GM19035 (cell line): ENCODE measurements around the gene NYAP1.
"Not testable (repeated sequence)": the region's sequence is repeated elsewhere in the genome, so short reads cannot be mapped to it uniquely, and the experiment has no call there.

Experiments
- ATAC-seq: cut with Tn5 transposase; IDR thresholded peaks from one replicate; pipeline ENCODE4 v1.9.1; 2021; ENCODE audit not compliant: unreplicated experiment

The NYAP1 gene

DNA sequence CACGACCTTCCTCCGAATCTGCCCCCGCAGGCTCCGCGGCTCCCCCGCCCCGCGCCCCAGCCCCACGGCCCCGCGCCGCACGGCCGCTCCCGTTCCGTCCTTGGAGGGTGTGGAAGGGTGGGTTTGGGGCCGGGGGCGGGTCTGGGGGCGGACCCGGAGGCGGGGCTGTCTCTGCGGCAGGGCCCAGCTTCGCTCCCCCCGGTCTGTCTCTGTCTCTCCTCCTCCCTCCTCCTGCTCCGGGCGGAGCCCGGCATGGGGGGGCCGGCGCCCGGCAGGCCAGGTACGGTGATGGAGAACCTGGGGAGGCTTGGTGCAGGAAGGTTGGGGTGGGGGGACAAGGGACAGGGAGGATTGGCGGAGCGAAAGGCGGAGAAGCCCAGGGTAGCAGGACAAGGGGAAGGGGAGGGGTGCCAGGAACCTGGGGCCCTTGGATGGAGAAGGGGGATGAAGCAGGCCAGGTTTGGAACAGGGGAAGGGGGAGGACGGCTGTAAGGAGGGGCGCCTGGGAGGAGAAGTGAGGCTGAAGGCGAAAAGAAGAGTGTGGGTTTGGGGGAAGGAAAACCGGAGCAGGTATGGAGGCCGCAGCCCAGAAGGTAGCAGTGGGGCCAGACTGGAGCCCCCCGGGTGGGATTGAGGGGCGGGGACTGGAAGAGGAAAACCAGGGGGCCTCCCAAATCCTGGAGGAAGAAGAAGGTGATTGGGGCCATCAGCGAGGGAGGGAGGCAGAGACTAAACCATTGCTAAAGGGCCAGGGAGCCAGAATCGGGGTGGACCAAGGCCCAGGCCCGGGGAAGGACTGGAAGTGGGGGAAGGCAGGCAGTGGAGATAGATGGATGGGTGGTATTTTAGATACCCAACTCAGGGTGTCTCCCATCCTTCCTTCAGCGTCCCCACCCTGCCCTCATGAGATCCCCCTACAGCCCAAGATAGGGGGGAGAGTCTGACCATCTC lies at the start of gene NYAP1:
NYAP1 (plus strand) TSS at position 206 of the 951 bp plus-strand sequence. CDS start 1,385 bp downstream, outside the sequence.
- peak; percentile 15 for ATAC-seq

DNA sequence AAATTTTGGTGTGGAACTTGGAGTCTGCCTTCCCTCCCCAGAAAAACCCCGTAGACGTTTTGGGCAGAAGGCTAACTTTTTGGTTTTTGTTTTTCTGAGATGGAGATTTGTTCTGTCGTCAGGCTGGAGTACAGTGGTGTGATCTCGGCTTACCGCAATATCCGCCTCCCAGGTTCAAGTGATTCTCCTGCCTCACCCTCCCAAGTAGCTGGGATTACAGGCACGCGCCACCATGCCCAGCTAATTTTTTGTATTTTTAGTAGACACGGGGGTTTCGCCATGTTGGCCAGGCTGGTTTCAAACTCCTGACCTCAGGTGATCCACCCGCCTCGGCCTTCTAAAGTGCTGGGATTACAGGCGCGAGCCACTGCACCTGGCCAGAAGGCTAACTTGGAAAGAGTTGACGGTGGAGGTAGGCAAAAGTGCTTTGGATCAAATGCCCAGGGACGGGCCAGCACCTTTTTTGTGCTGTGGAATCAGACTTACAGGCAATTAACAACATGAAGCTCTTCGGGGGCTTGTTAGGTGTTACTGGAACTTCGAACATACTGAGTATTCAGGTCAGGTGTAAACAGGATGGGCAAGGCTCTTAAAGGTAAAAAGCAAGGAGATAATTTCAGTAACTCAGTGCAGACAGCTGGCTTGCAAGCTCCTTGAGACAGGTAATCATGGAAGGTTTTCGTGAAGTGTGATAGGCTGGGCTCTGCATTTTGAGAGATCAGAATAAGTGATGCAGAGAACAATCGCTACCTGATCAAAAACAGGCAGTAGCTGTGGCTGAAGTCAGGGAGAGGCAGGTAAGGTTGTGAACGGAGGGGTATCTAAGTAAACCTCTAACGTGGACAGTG lies 49.2 kb upstream of the NYAP1 start:
- ATAC-seq, result no peak

DNA sequence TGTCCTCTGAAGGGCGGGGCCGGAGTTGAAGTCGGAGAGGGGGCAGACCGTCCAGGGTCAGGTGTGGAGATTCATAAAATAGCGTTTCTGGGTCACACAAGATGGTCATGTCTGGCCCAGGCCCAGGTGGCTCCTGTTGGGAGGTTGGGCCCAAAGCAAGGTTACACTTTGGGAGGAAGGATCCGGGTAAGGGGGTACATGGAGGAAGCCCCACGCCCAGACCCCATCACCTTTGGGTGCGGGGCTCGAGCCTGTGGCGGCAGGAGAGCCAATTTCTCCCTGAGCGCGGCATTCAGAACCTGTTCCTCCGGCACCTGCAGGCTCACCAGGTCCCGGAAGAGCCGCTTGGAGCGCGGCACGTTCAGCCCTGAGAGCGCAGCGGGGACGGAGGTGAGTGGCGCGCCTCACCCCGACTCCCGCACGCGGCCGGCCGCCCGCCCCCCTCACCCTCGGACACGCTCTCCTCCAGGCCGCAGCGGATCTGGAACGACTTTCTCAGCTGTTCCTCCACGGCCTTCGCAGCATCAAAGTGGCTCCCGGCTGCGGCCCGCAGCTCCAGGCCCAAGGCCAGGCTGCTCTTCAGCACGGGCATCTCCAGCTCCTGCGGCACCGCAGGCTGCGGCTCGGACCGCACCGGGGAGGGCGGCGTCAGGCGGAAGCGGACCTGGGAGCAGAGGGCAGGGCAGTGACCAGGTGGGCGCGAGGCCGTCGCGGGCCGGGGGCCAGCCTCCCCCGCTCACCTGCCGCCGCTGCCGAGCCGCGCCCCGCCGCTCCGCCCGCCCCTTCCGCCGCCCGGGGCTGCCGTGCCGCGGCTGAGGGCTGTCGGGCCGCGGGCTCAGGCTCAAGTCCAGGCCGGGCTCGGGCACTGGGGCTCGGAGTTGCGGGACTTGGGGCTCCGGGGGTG lies 48.1 kb upstream of the NYAP1 start:
- peak; percentile 31 for ATAC-seq

DNA sequence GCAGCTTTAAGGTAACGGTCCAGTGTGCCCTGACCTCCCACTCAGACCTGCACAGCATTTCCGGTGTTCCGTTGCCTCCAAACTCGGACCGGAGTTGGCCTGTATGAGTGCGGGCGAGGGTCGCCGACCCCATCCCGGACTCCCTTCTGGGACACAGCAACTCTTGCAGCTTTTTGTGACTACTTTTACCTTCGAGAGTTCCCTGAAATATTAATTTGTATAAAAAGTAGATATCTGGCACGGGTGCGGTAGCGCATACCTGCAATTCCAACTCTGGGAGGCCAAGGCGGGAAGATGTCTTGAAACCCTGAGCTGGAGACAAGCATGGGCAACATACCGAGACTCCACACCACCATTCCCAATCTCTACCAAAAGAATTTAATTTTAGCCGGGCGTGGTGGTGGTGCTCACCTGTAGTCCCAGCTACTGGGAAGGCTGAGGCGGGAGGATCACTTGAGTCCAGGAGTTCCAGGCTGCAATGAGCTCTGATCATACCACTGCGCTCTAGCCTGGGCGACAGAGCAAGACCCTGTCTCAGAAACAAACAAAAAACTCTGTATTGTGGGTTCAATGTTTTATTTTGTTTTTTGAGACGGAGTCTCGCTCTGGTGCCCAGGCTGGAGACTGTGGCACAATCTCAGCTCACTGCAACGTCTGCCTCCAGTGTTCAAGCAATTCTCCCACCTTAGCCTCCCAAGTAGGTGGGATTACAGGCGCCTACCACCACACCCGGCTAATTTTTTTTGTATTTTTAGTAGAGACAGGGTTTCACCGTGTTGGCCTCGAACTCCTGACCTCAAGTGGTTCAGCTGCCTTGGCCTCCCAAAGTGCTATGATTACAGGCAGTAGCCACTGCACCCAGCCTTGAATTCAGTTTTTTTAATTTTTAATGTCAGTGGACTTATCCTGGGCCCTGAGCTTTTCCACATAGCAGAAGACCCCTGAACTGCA lies 46.3 kb upstream of the NYAP1 start:
- ATAC-seq, result no peak

DNA sequence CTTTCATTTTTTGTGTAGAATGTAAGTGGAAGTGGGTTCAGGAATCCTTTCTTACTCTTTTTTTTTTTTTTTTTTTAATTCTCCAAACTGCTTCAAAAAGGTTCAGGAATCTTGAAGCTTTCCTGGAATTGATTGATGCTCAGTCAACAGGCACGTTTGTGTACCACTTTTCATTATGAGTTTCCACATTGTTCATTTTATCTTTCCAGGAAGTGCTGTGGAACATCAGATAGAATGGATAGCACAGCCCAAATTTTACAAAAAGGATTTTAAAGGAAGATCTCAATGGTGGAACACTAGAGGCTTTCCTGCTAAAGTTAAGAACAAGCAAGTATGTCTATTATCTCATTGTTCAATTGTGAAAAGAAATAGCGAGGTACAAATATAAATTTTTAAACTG lies 45.6 kb upstream of the NYAP1 start:
- ATAC-seq, result no peak

DNA sequence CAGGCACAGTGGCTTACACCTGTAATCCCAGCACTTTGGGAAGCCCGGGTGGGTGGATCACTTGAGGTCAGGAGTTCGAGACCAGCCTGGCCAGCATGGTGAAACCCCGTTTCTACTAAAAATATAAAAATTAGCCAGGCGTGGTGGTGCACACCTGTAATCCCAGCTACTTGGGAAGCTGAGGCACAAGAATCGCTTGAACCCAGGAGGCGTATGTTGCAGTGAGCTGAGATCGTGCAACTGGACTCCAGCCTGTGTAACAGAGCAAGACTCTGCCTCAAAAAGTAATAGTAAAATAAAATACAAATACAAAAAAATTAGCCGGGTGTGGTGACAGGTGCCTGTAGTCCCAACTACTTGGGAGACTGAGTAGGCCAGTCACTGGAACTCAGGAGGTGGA lies 45.0 kb upstream of the NYAP1 start:
- not testable (repeated sequence) for ATAC-seq

DNA sequence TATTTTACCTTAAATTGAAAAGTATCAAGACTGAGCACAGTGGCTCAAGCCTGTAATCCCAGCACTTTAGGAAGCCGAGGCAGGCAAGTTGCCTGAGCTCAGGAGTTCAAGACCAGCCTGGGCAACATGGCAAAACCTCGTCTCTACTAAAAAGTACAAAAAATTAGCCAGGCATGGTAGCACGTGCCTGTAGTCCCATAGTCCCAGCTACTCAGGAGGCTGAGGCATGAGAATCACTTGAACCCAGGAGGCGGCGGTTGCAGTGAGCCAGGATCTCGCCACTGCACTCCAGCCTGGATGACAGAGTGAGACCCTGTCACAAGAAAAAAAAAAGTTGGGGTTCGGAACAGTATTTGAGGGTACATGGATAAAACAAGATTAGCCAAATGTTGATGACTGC lies 44.5 kb upstream of the NYAP1 start:
- ATAC-seq, result not testable (repeated sequence)

DNA sequence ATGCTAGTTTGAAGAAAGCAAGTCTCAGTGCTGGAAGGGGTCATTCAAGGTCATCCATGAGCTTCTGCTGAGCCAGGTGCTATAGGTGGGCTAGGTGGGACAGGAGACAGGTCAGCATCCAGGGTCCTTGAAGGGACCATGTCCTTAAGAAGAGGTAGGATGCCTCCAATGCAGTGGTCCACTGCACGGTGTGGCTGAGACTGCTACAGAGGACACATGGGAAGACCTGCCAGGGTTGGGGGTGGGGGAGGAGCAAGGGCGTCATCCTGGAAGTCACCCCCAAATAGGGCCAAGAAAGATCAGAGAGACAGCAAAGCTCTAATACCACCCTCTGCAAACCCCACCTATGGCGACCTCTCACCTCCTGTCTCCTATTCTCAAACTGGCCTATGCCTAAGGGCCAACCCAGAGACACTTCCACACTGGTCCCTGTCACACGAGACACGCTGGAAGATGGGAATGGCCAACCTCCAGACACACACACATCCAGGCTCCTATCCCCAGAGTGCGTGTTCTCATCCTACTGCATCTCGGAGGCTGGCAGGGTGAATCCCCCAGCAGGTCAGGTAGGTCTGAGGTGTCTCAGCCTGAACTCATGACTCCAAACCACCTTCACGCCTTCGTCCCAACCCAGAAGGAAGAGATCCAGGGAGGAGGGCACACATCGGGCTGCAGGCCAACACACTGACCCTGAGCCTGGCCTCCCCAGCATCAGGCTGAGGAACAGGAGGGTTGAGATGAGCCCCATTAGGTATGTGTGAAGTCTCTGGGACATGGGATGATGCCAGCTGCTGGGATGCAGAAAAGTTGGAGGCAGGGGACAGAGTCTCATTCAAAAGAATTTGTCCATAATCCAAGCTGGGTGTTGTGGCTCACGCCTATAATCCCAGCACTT lies 41.8 kb upstream of the NYAP1 start:
- ATAC-seq, result no peak

DNA sequence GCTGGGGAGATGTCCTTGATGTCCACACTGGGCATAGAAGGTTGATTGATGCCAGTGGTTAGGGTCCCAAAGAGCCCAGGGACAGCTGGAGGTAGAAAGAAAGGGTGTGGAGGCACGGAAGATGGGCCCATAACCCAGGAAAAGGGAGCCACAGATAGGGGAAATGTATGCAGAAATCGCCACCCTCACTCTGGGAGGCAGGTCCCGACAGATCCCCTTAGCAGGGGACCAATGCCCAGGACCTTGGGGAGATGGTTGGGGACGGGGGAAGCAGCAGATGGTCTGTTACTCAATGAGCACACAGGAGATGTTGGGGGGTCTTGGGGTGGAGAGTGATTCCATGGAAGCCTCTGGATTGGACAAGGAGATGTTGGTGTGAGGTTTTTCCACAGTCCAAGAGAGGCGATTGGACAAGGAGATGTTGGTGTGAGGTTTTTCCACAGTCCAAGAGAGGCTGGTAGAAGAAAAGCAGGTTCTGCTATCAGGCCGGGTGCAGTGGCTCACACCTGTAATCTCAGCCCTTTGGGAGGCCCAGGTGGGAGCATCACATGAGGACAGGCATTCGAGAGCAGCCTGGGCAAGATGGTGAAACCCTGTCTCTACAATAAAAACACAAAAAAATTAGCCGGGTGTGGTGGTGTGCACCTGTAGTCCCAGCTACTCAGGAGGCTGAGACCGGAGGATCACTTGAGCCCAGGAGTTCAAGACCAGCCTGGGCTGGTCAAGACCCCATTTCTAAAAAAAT lies 40.5 kb upstream of the NYAP1 start:
- ATAC-seq, result no peak

DNA sequence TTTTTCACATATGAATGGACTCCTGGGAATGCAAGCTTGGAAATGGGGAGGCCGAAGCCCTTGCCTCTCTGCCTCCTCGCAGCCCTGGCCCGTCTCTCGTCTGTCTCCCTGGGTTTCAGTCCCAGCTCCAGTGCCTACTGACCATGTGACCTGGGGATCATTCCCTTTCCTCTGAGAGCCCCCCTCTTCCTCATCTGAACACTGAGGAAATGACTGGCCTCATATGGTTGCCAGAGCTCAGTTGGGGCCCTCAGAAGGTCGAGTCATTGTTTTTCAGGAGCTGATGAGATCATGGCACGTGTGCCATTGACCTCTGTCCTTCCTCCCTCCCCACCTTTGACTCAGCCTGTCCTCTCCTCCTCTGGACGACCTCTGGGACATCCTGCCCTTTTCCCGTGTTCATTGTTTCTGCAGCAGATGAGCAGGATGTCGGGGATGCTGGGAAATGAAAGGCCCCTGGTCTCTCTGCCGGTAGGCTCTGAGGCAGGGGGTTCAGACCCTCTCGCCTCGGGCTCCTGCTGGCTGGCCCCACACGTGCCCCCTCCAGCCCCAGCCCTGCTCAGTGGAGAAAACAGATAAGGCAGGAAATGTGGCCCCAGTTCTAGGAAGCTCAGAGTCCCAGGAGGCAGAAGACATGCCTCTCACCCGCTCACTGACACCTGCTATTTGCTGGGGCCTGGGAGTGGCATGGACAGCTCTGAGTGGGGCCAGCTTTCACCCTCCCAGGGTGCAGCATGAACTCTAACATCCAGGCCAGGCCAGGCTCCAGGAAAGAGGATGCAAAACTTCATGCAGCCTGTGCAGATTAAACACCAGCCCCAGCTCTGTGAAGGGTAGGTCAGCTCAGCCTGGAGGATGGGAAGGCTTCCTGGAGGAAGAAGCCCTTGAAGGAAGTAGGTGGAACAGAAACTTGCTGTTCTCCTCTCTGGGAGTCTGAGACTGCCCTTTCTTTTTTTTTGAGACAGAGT lies 39.1 kb upstream of the NYAP1 start:
- no peak for ATAC-seq

DNA sequence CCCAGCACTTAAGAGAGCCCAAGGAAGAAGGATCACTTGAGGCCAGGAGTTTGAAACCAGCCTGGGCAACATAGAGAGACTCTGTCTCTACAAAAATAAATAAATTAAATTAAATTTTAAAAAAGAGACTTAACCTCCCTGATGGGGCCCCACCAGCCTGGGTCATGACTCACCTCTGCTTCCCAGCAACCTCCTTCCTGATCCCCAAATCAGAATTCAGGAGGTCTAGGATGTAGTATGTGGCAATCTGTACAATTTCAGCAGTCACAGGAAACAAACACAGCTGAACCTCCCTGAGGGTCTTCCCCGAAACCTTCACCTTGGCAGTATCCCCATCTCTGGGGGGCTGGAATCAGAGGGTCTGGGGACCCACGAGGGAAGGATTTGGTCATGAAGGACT lies 37.7 kb upstream of the NYAP1 start:
- ATAC-seq, result no peak

DNA sequence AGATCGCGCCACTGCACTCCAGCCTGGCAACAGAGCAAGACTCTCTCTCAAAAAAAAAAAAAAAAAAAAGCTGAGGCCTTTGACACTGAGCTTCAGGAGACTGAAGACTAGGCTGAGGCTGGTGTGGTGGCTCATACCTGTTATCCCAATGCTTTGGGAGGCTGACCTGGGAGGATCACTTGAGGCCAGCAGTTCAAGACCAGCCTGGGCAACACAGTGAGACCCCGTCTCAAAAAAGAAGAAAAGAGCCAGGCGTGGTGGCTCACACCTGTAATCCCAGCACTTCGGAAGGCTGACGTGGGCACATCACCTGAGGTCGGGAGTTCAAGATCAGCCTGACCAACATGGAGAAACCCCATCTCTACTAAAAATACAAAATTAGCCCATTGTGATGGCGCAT lies 36.4 kb upstream of the NYAP1 start:
- not testable (repeated sequence) for ATAC-seq

DNA sequence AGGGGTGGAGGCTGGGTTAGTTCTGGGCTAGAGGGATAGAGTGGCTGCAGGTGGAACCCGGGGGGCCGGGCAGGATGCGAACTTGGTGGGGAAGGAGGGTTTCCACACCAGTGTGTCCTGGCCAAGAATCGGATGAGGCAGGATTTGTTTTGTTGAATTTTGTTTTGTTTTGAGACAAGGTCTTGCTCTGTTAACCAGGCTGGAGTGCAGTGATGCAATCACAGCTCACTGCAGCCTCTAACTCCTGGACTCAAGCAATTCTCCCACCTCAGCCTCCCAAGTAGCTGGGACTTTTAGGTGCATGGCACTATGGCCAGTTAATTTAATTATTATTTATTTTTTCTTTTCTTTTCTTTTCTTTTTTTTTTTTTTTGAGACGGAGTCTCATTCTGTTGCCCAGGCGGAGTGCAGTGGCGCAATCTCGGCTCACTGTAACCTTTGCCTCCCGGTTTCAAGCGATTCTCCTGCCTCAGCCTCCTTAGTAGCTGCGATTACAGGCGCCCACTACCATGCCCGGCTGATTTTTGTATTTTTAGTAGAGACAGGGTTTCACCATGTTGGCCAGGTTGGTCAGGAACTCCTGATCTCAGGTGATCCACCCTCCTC lies 34.4 kb upstream of the NYAP1 start:
- ATAC-seq, result no peak

DNA sequence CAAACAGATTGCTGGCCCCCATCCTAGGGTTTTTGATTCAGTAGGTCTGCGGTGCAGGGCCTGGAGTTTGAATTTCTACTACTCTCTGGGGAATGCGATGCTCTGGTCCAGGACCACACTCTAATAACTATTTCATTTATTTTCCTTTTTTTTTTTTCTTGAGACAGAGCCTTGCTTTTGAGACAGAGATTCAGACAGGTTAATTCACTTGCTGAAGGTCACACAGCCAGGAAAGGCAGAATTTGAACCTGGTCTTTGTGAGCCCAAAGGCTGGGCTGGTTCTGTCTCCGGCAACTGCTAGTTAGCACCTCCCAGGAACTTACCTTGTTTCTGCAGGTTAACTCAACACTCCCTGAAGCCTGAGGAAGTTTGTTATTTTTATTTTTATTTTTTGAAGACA lies 31.2 kb upstream of the NYAP1 start:
- ATAC-seq, result no peak

DNA sequence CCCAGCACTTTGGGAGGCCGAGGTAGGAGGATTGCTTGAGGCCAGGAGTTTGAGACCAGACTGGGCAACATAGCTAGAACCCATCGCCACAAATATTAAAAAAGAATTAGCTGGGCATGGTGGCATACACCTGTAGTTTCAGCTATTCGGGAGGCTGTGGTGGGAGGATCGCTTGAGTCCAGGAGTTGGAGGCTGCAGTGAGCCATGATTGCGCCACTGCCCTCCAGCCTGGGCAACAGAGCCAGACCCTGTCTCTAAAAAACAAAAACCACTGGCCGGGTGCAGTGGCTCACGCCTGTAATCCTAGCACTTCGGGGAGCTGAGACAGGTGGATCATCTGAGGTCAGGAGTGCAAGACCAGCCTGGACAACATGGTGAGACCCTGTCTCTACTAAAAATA lies 29.9 kb upstream of the NYAP1 start:
- ATAC-seq, result not testable (repeated sequence)

DNA sequence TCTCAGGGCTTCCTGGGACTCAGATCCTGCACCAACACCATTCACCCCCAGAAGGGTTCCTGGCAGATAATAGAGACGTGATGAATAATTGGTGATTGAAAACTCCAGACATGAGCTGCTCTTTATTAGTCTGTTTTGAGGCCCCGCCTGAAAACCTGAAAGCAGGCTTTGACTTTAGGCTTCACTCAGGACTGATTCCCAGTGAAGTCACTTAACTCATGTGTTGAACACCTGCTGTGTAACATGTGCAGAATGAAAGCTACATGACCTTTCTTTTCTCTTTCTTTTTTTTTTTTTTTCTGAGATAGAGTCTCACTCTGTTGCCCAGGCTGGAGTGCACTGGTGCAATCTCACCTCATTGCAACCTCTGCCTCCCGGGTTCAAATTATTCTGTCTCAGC lies 28.5 kb upstream of the NYAP1 start:
- ATAC-seq, result no peak
